ENCODE measurements around the gene FCN3.

DNA sequence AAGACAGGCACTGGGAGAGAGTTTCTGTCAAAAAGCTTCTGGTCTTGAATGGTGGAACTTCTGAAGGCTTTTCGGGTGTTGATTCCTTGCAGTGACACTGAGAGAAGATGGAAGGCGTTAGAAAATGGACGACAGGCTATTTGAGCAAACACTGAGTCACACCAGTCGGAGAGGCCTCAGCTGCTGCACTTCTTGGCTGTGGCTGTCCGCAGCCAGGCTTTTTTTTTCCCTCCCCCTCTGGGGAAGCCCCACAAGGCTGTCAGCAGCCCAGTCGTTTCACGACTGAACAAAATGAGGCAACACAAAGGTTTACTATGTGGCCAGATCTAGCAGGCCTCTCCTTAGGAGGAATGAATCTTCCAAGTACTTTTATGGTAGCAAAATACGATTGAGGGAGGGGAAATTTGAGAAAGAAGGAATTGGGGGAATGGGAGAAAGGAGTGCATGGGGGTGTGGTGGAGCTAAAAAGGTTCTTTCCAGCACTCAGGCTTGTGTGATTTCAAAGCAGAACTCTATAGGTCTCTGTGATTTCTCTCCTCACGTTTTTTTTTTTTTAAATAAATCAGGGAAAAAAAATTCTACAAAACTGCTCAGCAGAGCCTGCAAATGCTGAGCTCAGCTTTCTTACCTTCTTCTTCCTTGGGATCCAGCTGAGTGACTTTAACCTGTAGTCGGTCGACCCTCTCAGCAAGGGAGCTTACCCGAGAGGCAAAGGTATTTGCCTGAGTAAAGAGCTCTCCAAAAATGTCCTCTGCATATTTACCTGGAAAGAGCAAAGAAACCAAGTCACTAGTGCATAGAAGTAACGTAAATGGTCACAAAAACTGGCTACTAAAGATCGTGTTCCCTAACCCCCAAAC, 43.9 kb upstream of the FCN3 start:
- TF ChIP-seq, protein P1, sequence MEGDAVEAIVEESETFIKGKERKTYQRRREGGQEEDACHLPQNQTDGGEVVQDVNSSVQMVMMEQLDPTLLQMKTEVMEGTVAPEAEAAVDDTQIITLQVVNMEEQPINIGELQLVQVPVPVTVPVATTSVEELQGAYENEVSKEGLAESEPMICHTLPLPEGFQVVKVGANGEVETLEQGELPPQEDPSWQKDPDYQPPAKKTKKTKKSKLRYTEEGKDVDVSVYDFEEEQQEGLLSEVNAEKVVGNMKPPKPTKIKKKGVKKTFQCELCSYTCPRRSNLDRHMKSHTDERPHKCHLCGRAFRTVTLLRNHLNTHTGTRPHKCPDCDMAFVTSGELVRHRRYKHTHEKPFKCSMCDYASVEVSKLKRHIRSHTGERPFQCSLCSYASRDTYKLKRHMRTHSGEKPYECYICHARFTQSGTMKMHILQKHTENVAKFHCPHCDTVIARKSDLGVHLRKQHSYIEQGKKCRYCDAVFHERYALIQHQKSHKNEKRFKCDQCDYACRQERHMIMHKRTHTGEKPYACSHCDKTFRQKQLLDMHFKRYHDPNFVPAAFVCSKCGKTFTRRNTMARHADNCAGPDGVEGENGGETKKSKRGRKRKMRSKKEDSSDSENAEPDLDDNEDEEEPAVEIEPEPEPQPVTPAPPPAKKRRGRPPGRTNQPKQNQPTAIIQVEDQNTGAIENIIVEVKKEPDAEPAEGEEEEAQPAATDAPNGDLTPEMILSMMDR (conservative IDR thresholded peaks at IDR 0.05; ENCODE audit: low read depth, low read length): no peak
- no peak; the same call in 1 of the 2 replicates for TF ChIP-seq CHD1 (IDR thresholded peaks at IDR 0.05; ENCODE audit: low read depth, low read length)
- TF ChIP-seq FOS (IDR thresholded peaks at IDR 0.05; ENCODE audit: low read depth, low read length): peak; percentile 79
- no peak for TF ChIP-seq POLR2A (IDR thresholded peaks at IDR 0.05; ENCODE audit: low read depth, low read length)
- TF ChIP-seq MAFK (IDR thresholded peaks at IDR 0.05; ENCODE audit: low read depth, low read length): peak; percentile 88
- TF ChIP-seq, protein P2, sequence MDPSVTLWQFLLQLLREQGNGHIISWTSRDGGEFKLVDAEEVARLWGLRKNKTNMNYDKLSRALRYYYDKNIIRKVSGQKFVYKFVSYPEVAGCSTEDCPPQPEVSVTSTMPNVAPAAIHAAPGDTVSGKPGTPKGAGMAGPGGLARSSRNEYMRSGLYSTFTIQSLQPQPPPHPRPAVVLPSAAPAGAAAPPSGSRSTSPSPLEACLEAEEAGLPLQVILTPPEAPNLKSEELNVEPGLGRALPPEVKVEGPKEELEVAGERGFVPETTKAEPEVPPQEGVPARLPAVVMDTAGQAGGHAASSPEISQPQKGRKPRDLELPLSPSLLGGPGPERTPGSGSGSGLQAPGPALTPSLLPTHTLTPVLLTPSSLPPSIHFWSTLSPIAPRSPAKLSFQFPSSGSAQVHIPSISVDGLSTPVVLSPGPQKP (IDR thresholded peaks at IDR 0.05; ENCODE audit: borderline replicate concordance, low read depth, low read length): no peak
- TF ChIP-seq RFX5 (IDR thresholded peaks at IDR 0.05; ENCODE audit: low read depth, low read length): no peak
- peak; percentile 51; the same call in 1 of the 2 replicates for TF ChIP-seq MAZ (IDR thresholded peaks at IDR 0.05; ENCODE audit: borderline replicate concordance, low read depth, low read length)
- no peak for TF ChIP-seq MXI1 (IDR thresholded peaks at IDR 0.05; ENCODE audit: borderline replicate concordance, low read depth, low read length)
